H1 (cell line): ENCODE data around the gene ATP5ME. TPM values are rescaled to one million over a fixed set of nuclear protein-coding genes. Genes with fewer than 3 reads are reported as not detected.

Experiments used
- BRCA1 ChIP-seq: IDR thresholded peaks from 2 replicates; pipeline ENCODE4 v1.6.1; 2012; ENCODE audit warnings: low read depth, low read length, improper control_type of control experiment
- CHD7 ChIP-seq: fragments of 300-600 bp; sonication (generic); IDR thresholded peaks from 2 replicates; pipeline ENCODE4 v1.7.1; 2012; ENCODE audit warnings: low read length, moderate library complexity, mild to moderate bottlenecking, inconsistent platforms; ENCODE audit not compliant: insufficient replicate concordance
- CTCF ChIP-seq, 3 experiments: IDR thresholded peaks; 1 replicate in 2 of 3; 2 replicates in 1 of 3; pipeline versions ENCODE4 v1.5.1 to v1.6.1; 2011; ENCODE audit warnings: low read length in 3 of 3, mild to moderate bottlenecking in 3 of 3, inconsistent platforms in 2 of 3, low read depth in 1 of 3, moderate library complexity in 1 of 3; ENCODE audit not compliant: insufficient read depth in 1 of 3; ENCODE audit errors: control extremely low read depth in 1 of 3
- GTF2F1 ChIP-seq: IDR thresholded peaks from 2 replicates; pipeline ENCODE4 v1.6.1; 2012; ENCODE audit warnings: low read depth, low read length, improper control_type of control experiment, borderline replicate concordance
- POLR2A ChIP-seq, 2 experiments: IDR thresholded peaks; 1 replicate in 1 of 2; 2 replicates in 1 of 2; pipeline ENCODE4 v1.6.1; 2011; ENCODE audit warnings: low read depth in 2 of 2, low read length in 2 of 2, mild to moderate bottlenecking in 2 of 2; ENCODE audit errors: control extremely low read depth in 1 of 2
- RAD21 ChIP-seq, 2 experiments: IDR thresholded peaks in 1 of 2; conservative IDR thresholded peaks in 1 of 2; 2 replicates each; pipeline ENCODE4 v1.6.1; 2011; ENCODE audit warnings: low read depth in 2 of 2, low read length in 2 of 2, improper control_type of control experiment in 1 of 2, inconsistent platforms in 1 of 2, mild to moderate bottlenecking in 1 of 2, moderate library complexity in 1 of 2
- RFX5 ChIP-seq: IDR thresholded peaks from 2 replicates; pipeline ENCODE4 v1.6.1; 2011; ENCODE audit warnings: low read depth, low read length, improper control_type of control experiment, borderline replicate concordance
- TAF7 ChIP-seq: optimal IDR thresholded peaks from 2 replicates; pipeline ENCODE3; 2011; ENCODE audit warnings: low read depth, mild to moderate bottlenecking, inconsistent platforms, low read length, moderate library complexity, borderline replicate concordance
- ZNF274 ChIP-seq: IDR thresholded peaks from 2 replicates; pipeline ENCODE4 v1.7.0; 2012; ENCODE audit warnings: low read length, borderline replicate concordance; ENCODE audit errors: extremely low read depth
- polyA plus RNA-seq, 7 experiments: library from polyadenylated mRNA; depleted of rRNA in 3 of 7; stranded (reverse) in 5 of 7; unstranded in 2 of 7; fragments of >200 nt in 5 of 7; fragments of 200-250 nt in 2 of 7; gene quantifications; 1 replicate in 5 of 7; 2 replicates in 1 of 7; 4 replicates in 1 of 7; pipeline versions ENCODE4 v1.2.1 to v1.2.3, GENCODE V29; 2011 to 2013; ENCODE audit warnings: missing spikeins in 2 of 7, mixed read lengths in 2 of 7
- total RNA-seq: library from RNA; stranded (reverse); fragmentation: NEBNext Ultra II Directional; extraction: Animal tissue kit (Norgen Biotek cat#: 25700); gene quantifications from 2 replicates; pipeline ENCODE4 v1.2.1, GENCODE V29; 2021

ATP5ME gene
- total and polyA plus RNA-seq, 2 of the 8 experiments (the other 6 are each of a cell fraction or from before 2014, with no cell fraction given): 375 to 450 TPM

DNA sequence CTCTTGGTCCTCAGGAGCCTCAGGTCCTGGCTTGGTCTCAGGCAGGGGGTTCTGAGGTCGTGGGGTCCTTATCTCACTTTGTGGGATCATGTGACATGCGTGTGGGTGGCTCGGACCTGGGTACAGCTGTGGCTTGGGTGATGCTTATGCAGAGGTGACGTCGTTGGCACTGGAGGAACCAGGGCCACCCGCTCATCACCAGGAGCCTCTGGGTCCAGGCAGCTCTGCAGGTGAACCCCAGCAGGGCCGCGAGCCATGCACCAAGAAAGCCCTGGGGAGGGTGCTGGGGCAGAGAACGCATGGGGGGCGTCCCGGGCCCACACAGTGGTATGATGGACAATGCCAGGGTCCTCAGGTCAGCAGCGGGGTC is 8.7 kb downstream of the ATP5ME start (continued):
- TF ChIP-seq CHD7: no peak
- no peak for TF ChIP-seq RAD21 (IDR thresholded peaks at IDR 0.05 in 1 of 2, conservative IDR thresholded peaks at IDR 0.05 in 1 of 2; ENCODE audit: low read depth in 2 of 2, low read length in 2 of 2)
- no peak for TF ChIP-seq BRCA1
- TF ChIP-seq ZNF274: no peak
- no peak for TF ChIP-seq RFX5
- TF ChIP-seq POLR2A (IDR thresholded peaks at IDR 0.05; ENCODE audit: control extremely low read depth in 1 of 2, low read depth in 2 of 2, low read length in 2 of 2): no peak
- no peak for TF ChIP-seq GTF2F1
- no peak for TF ChIP-seq CTCF (IDR thresholded peaks at IDR 0.05; ENCODE audit: control extremely low read depth in 1 of 3, insufficient read depth in 1 of 3, low read depth in 1 of 3, low read length in 3 of 3)
- TF ChIP-seq TAF7: no peak
